Endothelial cell (in vitro differentiated cells): ENCODE measurements around the gene UHMK1. TPM values are rescaled to one million over a fixed set of nuclear protein-coding genes. Genes with fewer than 3 reads are reported as not detected.

ENCODE experiments used
- DNase-seq: peaks from one replicate; pipeline ENCODE4 v3.0.0; 2021; ENCODE audit warnings: low spot score
- H3K27ac Mint-ChIP-seq: one replicate; pipeline ENCODE4 v1.8.0; 2021; ENCODE audit warnings: mixed read lengths, inconsistent platforms; ENCODE audit not compliant: unreplicated experiment
- H3K27me3 Mint-ChIP-seq: one replicate; pipeline ENCODE4 v1.8.0; 2021; ENCODE audit warnings: mild to moderate bottlenecking, moderate library complexity, mixed read lengths, inconsistent platforms; ENCODE audit not compliant: unreplicated experiment
- H3K36me3 Mint-ChIP-seq: one replicate; pipeline ENCODE4 v1.8.0; 2021; ENCODE audit warnings: mild to moderate bottlenecking, low read depth, mixed read lengths, inconsistent platforms; ENCODE audit not compliant: unreplicated experiment
- H3K4me1 Mint-ChIP-seq: one replicate; pipeline ENCODE4 v1.8.0; 2021; ENCODE audit warnings: mild to moderate bottlenecking, mixed read lengths, inconsistent platforms; ENCODE audit not compliant: unreplicated experiment
- H3K4me3 Mint-ChIP-seq: one replicate; pipeline ENCODE4 v1.8.0; 2021; ENCODE audit warnings: mild to moderate bottlenecking, mixed read lengths, inconsistent platforms; ENCODE audit not compliant: unreplicated experiment
- H3K9me3 Mint-ChIP-seq: one replicate; pipeline ENCODE4 v1.8.0; 2021; ENCODE audit warnings: mixed read lengths, inconsistent platforms; ENCODE audit not compliant: unreplicated experiment
- CTCF ChIP-seq: fragments of 200-600 bp; sonication (generic); IDR thresholded peaks from one replicate; pipeline ENCODE4 v1.5.0; 2021; ENCODE audit warnings: antibody characterized with exemption; ENCODE audit not compliant: unreplicated experiment
- total RNA-seq: library from RNA; stranded (reverse); fragmentation: NEBNext Ultra II Directional; extraction: Animal tissue kit (Norgen Biotek cat#: 25700); gene quantifications from one replicate; pipeline ENCODE4 v1.2.1, GENCODE V29; 2021; ENCODE audit not compliant: unreplicated experiment

The UHMK1 gene
- total RNA-seq, 1 donor from 2014 or later, result 17.8 TPM

- H3K36me3 Mint-ChIP-seq, result peaks cover 6% of the 10 kb centered on the region
- DNase-seq, result no peak
- peaks cover 10% of the 10 kb centered on the region for H3K27me3 Mint-ChIP-seq
- H3K4me3 Mint-ChIP-seq, result peak overlapping the region; percentile 96
- H3K4me1 Mint-ChIP-seq, result peaks cover 26% of the 10 kb centered on the region
- TF ChIP-seq CTCF, result no peak
- peak overlapping the region; percentile 37 for H3K27ac Mint-ChIP-seq
- no peaks in the 10 kb centered on the region for H3K9me3 Mint-ChIP-seq
Measured at GRCh38 chr1:162562470-162562828, 64.8 kb downstream of the UHMK1 start.

GRCh38 chr1:162564762-162565218 is 67.2 kb downstream of the UHMK1 start:
- Mint-ChIP-seq H3K27ac (no peak overlapping the region), H3K36me3 (peaks cover 6% of the 10 kb centered on the region), H3K27me3 (peaks cover 10% of the 10 kb centered on the region), H3K4me3 (no peak overlapping the region), H3K4me1 (peaks cover 34% of the 10 kb centered on the region), H3K9me3 (no peaks in the 10 kb centered on the region)
- peak; percentile 19 for TF ChIP-seq CTCF
- DNase-seq, result no peak

DNA sequence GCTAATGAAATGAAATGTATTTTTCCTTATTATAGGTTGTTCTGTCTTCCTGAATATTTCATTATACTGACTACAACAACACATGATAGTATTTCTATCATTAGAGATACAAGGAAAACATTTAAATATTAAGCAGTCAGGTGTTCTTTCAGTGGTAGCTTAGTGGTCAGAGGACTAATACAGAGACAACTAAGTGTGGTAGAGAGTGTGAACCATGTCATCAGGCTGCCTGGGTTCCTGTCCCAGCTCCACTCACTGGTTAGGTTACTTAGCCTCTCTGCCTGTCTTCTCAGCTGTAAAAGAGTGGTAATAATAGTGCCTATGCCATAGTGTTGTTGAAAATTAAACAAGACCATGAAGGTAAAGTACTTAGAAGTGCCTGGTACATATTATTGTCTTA is 67.8 kb downstream of the UHMK1 start:
- peaks cover 32% of the 10 kb centered on the region for H3K4me1 Mint-ChIP-seq
- no peaks in the 10 kb centered on the region for H3K9me3 Mint-ChIP-seq
- no peak for DNase-seq
- TF ChIP-seq CTCF, result no peak
- no peak overlapping the region for H3K4me3 Mint-ChIP-seq
- H3K27ac Mint-ChIP-seq, result no peak overlapping the region
- H3K36me3 Mint-ChIP-seq, result peaks cover 6% of the 10 kb centered on the region
- H3K27me3 Mint-ChIP-seq, result peaks cover 13% of the 10 kb centered on the region

DNA sequence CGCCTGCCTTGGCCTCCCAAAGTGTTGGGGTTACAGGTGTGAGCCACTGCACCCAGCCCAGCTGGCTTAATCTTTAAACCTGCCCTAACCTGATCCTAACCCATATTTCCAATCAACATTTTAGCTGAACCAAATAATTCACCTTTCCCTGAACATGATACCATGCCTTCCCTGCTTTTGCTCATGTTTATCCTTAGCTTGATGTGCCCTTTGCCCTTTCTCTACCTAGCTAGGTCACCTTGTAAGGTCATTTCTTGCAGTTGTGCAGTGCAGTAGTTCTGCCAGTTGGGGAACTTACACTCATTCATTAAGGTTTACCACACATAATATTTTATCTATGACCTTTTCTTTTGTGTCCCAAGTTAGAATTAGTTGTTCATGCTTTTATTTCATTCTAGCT is 69.3 kb downstream of the UHMK1 start:
- Mint-ChIP-seq H3K36me3 (peaks cover 6% of the 10 kb centered on the region), H3K9me3 (no peaks in the 10 kb centered on the region), H3K27me3 (peaks cover 13% of the 10 kb centered on the region), H3K27ac (no peak overlapping the region), H3K4me3 (no peak overlapping the region), H3K4me1 (peaks cover 37% of the 10 kb centered on the region)
- no peak for DNase-seq
- TF ChIP-seq CTCF, result no peak

- no peaks in the 10 kb centered on the region for H3K36me3 Mint-ChIP-seq
- peaks cover 3% of the 10 kb centered on the region for H3K27me3 Mint-ChIP-seq
- H3K9me3 Mint-ChIP-seq, result no peaks in the 10 kb centered on the region
- no peak overlapping the region for H3K27ac Mint-ChIP-seq
- H3K4me1 Mint-ChIP-seq, result peaks cover 25% of the 10 kb centered on the region
- H3K4me3 Mint-ChIP-seq, result no peak overlapping the region
- no peak for TF ChIP-seq CTCF
- no peak for DNase-seq
Measured at GRCh38 chr1:162568802-162569201, 71.2 kb downstream of the UHMK1 start.
